Activated naive CD4-positive, alpha-beta T cell treated with anti-CD3 and anti-CD28 coated beads, Interleukin-2, amount 50 U/mL, for 16 hours (primary cell): ENCODE results near the gene DPH3.

Experiments
- DNase-seq: peaks from one replicate; pipeline ENCODE4 v3.0.0-alpha.2; 2020

Gene DPH3

DNA sequence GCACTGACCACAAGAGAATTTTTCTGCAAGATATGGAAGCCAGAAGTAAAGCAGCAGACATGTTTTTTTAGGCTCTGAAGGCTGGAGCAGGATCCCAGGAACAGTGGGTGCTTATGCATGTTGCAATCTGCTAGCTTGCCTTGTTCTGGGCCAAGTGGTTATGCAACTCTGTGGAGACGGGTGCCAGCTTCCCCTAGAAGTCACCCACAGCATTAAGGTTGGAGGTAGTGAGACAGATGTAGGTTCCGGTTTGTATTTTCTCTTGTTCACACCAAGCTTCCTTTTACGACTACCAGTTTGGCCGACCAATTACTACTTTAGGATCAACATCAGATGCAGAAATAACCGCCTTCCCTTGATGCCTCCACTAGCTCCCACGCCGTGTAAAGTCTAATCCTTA lies 11.1 kb downstream of the DPH3 start:
- DNase-seq, result no peak

DNA sequence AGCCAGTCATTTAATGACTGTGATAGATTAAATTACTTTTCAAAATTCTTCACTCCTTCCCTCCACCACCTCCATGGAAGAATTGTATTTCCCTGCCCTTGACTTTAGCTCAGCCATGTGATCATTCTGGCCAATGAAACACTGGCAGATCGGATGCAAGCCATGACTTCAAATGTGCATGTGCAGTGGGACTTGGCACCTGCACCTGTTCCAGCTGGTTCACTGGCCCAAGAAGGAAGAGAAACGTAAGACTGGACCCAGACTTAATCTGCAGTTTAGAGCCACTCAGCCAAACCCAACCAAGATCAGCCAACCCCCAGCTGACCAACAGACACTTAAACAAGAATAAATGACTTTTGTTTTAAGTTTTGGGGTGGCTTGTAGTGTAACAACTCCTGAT lies 11.8 kb downstream of the DPH3 start:
- DNase-seq, result no peak

GRCh38 chr3:16252243-16252978 lies 12.3 kb downstream of the DPH3 start:
- DNase-seq, result no peak

DNA sequence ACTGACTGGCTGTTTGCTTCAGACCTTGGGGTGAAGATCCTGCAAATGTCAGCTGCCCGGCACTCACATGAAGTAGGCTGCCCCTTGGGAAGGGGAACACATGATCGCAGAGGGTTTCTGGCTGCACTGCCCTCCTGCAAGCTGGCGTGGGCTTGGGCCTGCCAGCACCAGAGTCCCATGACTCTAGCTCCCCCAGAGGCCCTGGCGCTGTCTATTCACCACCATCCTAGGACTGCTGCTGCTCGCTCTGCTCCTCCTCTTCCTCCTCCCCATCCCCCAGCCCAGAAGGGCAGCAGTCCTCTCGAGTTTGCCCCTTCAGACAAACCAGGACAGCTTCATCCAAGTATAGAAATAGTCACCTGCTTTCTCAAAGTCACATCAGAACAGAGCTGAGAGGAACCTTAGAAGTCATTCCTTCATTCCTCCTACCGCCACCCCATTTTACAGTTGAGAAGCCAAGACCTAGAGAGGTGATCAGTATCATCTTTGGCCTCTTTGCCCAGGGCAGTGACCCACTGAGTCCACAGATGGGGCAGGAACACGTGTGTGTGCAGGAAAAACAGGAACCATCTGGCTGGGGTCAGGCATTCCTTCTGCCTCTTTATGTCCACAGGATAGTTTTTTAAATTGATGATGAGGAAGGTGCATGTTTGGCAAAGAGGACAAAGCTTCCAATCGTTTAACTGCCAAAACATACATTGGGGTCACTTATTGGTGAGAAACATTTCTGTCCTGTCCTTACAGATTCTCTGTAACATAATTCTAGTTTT lies 13.2 kb downstream of the DPH3 start:
- no peak for DNase-seq

- DNase-seq, result no peak
Measured at GRCh38 chr3:16249886-16250285, 14.9 kb downstream of the DPH3 start.

GRCh38 chr3:16249336-16249735 lies 15.4 kb downstream of the DPH3 start:
- no peak for DNase-seq

GRCh38 chr3:16248556-16248955 lies 16.2 kb downstream of the DPH3 start:
- no peak for DNase-seq

GRCh38 chr3:16247282-16248061 lies 17.3 kb downstream of the DPH3 start:
- DNase-seq, result peak; percentile 74

- DNase-seq, result no peak
Measured at GRCh38 chr3:16245609-16246008, 19.1 kb downstream of the DPH3 start.

GRCh38 chr3:16243706-16244490 lies 20.8 kb downstream of the DPH3 start:
- no peak for DNase-seq

- DNase-seq, result no peak
Measured at GRCh38 chr3:16242177-16242576, 22.6 kb downstream of the DPH3 start.

GRCh38 chr3:16241225-16241624 lies 23.5 kb downstream of the DPH3 start:
- DNase-seq, result no peak

DNA sequence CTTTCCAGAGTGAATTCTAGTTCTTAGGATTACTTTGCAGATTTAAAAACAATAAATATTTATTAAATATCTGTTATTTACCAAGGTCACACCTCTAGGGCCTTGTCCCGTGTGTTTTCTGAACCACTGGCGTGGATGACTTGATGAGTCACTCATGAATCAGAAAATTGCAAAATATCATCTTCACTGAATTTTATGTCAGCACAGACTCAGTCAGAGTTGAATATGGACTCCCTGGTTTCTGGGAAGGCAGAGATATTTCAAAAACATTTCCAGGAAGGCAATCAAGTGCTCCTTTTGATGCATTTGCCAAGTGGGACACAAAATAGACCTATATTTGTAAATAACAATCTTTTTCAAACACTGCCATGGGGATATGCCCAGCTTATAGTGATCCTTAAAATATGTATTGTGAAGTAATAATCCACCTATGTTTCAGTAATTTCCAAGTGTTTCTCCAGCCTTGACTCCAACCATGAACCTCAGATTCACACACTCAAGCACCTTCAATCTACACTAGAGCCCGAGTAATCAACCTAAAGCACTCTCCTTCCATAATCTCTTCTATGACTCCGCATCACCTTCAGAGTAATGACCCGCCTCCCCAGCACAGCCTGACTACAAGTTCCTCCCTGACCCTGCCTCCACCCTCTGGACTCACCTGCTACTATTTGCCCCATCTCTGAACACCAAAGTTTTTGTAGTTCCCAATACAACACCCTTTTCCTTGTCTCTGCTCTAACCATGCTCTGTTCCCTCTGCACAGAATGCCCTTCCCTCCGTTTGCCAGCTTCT lies 24.3 kb downstream of the DPH3 start:
- DNase-seq, result no peak

DNA sequence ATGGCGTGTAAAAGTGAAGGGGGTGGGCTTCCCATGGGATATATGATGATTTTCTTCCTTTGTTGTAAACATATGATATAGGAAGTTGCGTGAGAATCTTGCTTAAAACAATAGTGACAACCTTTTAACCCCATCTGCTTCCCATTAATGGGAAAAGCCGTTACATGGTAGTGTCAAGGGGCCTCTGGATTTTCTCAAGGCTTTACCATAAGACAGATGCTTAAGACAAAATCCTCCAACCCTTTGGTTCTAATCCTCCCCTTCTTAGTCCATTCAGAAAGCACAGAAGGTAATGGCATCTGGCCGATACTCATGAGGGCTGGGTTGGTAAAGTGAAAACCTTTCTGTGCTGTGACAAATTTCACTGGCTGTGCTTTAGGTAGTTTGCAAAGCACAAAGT lies 25.0 kb downstream of the DPH3 start:
- DNase-seq, result no peak

GRCh38 chr3:16239086-16239770 lies 25.5 kb downstream of the DPH3 start:
- no peak for DNase-seq

DNA sequence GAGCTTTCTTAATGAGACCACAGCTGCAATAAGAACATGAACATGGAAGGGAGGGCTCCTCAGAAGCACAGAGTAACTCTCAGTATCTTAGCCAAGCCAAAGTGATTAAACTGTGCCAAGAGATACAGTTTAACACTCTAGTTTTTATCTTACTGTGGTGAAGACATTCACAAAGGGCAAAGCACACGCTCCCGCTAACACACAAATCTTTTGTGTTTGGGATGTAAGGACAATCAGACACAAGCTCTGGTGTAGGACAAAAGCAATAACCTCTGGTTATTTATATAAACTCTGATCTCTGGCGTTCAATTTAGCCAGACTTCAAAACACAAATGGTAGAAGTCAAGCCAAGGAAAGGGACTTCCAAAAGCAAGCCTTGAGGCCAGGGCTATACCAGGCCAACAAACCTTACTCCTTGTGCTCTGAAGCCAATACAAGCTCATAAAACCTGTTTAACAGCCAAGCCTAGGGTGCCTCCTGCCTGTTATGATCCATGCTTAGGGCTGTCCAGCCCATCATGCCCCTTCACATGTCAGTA lies 27.8 kb downstream of the DPH3 start:
- DNase-seq, result no peak

DNA sequence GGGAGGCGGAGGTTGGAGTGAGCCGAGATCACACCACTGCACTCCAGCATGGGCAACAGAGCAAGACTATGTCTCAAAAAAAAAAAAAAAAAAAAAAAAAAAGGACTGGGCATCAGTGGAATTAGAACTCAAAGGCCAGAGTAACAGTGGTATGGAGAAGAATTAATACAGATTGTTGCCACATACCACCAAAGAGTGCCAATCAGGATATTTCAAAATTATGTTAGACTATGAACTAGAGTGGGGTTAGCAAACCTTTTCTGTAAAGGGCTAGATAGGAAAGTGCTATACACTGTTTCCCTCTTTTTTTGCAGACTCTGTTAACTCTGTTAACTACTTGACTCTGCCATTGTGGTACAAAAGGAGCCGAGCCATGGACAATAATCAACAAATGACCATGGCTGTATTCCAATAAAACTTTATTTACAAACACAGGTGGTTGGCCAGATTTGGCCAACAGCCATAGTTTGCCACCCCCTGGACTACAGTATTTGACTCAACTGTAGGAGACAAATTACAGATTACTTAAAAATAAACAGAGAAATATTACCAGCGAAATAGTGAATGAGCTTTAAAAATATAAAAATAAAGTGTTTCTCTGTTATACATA lies 28.6 kb downstream of the DPH3 start:
- DNase-seq, result no peak

DNA sequence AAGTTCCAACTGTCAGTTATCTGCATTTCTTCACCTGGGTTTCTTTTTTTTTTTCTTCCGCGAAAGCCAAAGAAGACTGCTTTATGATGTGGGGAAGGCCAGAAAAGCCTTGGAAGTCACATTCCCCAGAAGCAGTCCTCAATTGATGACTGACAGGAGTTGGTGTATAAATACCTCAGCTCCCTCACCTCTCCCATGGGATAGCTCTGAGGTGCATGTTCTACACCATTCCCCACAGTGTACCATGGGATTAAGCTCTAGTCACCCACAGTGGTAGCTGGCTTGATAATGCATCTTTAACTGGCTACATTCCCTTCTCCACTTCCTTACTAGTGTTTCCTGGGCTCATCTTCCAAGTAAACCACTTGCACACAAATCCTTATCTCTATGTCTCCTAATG lies 30.5 kb downstream of the DPH3 start:
- DNase-seq, result no peak

- no peak for DNase-seq
Measured at GRCh38 chr3:16233806-16234205, 30.9 kb downstream of the DPH3 start.

DNA sequence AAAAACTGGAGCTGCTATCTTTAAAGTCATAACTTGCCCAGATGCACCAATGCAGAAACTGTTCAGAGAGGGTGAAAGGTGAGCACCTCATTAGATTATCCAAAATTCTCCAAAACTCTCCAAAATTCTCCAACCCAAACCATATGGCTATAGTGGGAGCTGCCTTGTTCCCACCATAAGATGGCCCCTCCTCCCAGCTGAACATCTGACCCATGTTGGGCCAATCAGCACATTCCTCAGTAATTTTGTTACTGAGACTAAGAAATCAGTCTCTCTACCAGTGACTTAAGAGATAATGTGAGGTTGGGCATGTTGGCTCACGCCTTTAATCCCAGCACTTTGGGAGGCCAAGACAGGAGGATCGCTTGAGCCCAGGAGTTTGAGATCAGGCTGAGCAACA lies 32.8 kb downstream of the DPH3 start:
- no peak for DNase-seq

- DNase-seq, result no peak
Measured at GRCh38 chr3:16229681-16230080, 35.1 kb downstream of the DPH3 start.
